Kidney tubule cell (primary cell): ENCODE results near the gene LGALS8.

Source experiments
- DNase-seq: peaks from one replicate; pipeline ENCODE4 v3.0.0-alpha.2; 2018; ENCODE audit warnings: low spot score

Gene LGALS8

GRCh38 chr1:236590553-236591150 is 66.9 kb downstream of the LGALS8 start:
- no peak for DNase-seq

GRCh38 chr1:236602171-236602570 is 78.4 kb downstream of the LGALS8 start:
- no peak for DNase-seq
